ENCODE results near the gene KRTAP6-1.
A peak's percentile ranks its signal among the peaks of the same experiment; 100 is the strongest.

The KRTAP6-1 gene, protein sequence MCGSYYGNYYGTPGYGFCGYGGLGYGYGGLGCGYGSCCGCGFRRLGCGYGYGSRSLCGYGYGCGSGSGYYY

DNA sequence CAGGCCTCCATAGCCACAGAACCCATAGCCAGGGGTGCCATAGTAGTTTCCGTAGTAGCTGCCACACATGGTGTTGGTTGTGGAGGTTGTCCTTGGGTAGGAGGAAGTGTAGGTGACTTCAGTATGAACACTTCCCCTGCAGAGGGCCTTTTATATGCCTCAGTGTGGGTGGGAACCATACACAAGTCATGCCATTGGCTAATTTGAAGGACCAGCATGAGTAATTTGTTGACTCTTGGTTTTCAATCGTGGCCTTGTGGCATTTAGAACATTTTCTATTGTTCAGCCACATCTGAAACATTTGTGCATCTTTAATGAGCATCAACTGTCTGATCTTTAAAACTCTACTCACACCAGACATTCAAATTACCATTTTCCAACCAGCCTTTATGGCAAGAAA, at the start of gene KRTAP6-1:
KRTAP6-1 (minus strand) TSS at position 95 of the 400 bp plus-strand sequence; CDS start at position 69, 26 bp downstream.
- Mint-ChIP-seq H3K9me3 (peaks cover 5 to 7% of the 10 kb centered on the region in 2 donors), H3K4me1 (no peaks in the 10 kb centered on the region), H3K4me3 (no peak within 1 kb of the TSS), H3K27ac (no peak within 1 kb of the TSS), H3K27me3 (no peaks in the 10 kb centered on the region)
- peak; percentile 43 for ATAC-seq
- no peak for DNase-seq

DNA sequence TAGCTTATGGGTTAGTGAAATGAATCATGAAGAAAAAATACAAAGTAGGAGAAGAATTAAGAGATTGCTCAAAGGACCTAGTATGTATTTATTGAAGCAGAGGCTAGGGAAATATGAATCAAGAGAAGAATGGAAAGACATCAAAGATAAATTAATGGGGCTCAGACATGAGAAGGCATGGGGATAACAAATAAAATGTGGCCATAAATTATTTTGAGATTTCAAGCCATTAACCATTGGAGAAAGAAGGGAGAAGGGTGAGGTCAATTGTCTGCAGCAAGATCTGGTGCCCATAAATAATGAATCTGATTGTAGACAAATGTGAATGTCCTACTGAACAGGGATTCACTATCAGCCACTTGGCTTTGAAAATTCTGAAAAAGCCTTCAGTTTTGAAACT, 39.2 kb upstream of the KRTAP6-1 start:
- DNase-seq, result no peak
- H3K4me1 Mint-ChIP-seq, result no peaks in the 10 kb centered on the region
- no peaks in the 10 kb centered on the region for H3K27me3 Mint-ChIP-seq

DNA sequence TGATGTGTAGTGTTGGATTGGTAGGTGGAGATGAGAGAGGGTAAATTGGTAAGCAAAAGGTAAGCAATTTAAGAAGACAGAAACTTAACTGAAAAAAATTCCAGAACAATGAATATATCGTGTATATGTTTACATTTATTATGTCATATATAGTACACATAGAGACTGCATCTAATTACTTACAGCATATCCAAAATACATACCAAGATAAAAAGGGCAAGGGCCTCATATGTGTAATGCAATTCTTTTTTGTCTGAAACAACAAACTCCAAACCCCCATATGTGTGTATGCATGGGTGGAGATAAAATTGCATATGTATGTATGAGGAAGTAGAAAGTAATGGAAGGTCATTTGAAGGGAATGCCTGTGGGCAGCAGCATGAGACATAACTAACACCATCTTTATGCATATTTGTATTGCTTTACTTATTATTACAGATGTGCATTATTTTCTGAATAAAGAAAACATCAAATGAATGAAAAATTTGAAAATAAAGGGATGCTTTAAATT, 33.2 kb upstream of the KRTAP6-1 start:
- Mint-ChIP-seq H3K27me3 (no peaks in the 10 kb centered on the region), H3K4me1 (no peaks in the 10 kb centered on the region), H3K9me3 (peaks cover 8 to 11% of the 10 kb centered on the region in 2 donors), H3K27ac (no peak overlapping the region), H3K4me3 (no peak overlapping the region)
- ATAC-seq (no peak), DNase-seq (no peak)

More for the DNA sequence above, 39.2 kb upstream of the KRTAP6-1 start:
- no peak for ATAC-seq
- no peak overlapping the region for H3K4me3 Mint-ChIP-seq
- H3K27ac Mint-ChIP-seq, result no peak overlapping the region
- peaks cover 0 to 5% of the 10 kb centered on the region in 2 donors for H3K9me3 Mint-ChIP-seq

DNA sequence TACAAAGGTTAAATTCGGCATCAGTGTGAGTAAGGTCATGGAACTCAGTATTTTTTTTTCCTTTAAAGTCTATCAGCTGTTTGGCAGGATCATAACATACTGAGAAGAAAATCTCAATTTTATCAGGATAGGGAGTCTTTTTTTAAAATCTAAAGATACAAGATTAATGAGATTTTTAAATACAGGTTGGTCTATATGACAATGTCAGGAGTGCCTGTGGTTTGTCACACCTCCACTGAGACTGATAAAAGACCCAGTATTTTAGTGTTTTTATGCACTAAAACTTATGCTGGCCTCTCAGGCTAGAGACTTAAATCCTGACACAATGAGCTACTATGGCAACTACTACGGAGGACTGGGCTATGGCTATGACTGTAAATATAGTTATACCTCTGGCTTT, 28.8 kb upstream of the KRTAP6-1 start, which contains the start of gene KRTAP20-3:
KRTAP20-3 (plus strand) TSS at position 301 of the 400 bp plus-strand sequence.
- H3K4me3 Mint-ChIP-seq, result no peak within 1 kb of the TSS
- DNase-seq (no peak), ATAC-seq (no peak)
- H3K27ac Mint-ChIP-seq, result no peak within 1 kb of the TSS
- peaks cover 8 to 11% of the 10 kb centered on the region in 2 donors for H3K9me3 Mint-ChIP-seq
- no peaks in the 10 kb centered on the region for H3K4me1 Mint-ChIP-seq
- no peaks in the 10 kb centered on the region for H3K27me3 Mint-ChIP-seq

DNA sequence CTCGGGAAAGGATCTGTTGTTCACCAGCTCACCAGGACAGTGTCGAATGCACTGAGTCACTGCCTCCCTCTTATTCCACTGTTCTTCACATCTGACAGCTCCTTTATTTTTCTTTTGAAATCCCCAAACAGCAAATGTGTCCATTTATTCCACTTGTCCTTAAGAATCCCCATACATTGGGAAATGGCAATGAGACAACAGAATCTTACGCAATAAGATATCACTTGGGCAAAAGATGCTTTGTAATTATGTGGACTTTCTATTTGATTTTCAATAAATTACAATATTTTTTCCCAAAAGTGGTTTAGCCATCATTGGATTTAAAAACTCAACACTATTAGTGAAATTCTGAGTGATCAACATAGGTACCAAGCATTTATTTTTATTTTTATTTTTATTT, 25.0 kb upstream of the KRTAP6-1 start:
- Mint-ChIP-seq H3K27ac (no peak overlapping the region), H3K4me3 (no peak overlapping the region), H3K9me3 (peaks cover 0 to 4% of the 10 kb centered on the region in 2 donors), H3K27me3 (no peaks in the 10 kb centered on the region), H3K4me1 (no peaks in the 10 kb centered on the region)
- DNase-seq (no peak), ATAC-seq (no peak)

DNA sequence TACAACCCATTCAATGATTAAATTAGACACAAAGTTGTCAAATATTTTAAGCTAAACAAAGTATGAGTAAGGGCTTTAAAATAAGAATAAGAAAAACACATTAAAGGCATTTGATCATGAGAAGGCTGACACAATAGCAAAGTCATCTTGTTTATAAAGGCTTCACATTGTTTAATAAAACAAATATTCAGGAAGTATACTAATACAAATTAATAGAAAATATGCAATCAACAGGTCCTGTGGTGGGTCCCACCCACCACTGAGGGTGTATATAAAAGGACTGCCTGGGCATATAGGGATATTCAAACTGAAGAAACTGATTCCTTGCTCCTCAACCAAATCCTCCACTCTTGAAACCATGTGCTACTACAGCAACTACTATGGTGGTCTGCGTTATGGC, 21.2 kb upstream of the KRTAP6-1 start, which contains the start of gene KRTAP20-2:
KRTAP20-2 (plus strand) TSS at position 301 of the 400 bp plus-strand sequence; CDS start at position 359, 58 bp downstream.
- no peak for DNase-seq
- ATAC-seq, result no peak
- Mint-ChIP-seq H3K27me3 (no peaks in the 10 kb centered on the region), H3K4me1 (no peaks in the 10 kb centered on the region), H3K9me3 (no peaks in the 10 kb centered on the region), H3K4me3 (no peak within 1 kb of the TSS), H3K27ac (no peak within 1 kb of the TSS)

DNA sequence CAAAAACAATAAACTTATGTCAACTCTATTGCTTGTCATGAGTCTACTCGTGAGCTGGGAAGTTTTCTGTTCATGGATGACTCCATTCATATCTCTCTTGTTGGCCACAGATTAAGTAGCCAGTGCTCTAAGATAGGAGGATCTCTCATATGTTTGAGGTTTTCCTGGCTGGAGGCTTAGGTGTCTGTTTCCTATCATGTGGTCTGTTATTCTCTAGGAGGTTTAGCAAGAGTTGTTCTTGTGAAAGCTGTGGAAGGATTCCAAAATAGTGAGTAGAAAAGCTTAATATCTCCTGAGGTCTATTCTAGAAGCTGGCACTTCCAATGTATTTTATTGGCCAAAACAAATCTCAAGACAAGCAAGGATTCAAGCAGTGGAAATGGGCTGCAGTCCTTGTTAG, 15.5 kb upstream of the KRTAP6-1 start:
- H3K4me1 Mint-ChIP-seq, result no peaks in the 10 kb centered on the region
- H3K27me3 Mint-ChIP-seq, result no peaks in the 10 kb centered on the region
- H3K4me3 Mint-ChIP-seq, result no peak overlapping the region

DNA sequence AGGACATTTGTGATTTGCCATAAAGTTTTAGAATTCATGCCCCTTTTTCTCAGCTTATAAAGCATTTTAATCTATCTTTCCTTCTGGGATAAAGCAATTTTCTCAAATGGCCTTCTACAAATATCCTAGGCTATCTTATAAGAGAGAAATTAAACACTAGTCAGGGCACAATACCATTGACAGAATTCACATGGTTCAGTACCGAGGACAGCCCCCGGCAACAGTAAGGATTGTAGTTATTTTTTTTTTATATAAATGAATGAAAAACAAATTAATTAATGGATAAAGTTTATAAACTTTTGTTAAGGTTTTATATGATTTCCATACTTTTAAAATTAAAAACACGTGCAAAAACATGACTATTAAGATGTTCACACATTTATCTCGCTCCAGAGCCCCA, 14.4 kb upstream of the KRTAP6-1 start:
- no peak overlapping the region for H3K27ac Mint-ChIP-seq
- H3K27me3 Mint-ChIP-seq, result no peaks in the 10 kb centered on the region
- no peak overlapping the region for H3K4me3 Mint-ChIP-seq
- ATAC-seq (no peak), DNase-seq (no peak)
- H3K4me1 Mint-ChIP-seq, result no peaks in the 10 kb centered on the region
- H3K9me3 Mint-ChIP-seq, result no peaks in the 10 kb centered on the region

More for the DNA sequence above, 15.5 kb upstream of the KRTAP6-1 start:
- no peak for ATAC-seq
- Mint-ChIP-seq H3K27ac (no peak overlapping the region), H3K9me3 (no peaks in the 10 kb centered on the region)
- DNase-seq, result no peak

DNA sequence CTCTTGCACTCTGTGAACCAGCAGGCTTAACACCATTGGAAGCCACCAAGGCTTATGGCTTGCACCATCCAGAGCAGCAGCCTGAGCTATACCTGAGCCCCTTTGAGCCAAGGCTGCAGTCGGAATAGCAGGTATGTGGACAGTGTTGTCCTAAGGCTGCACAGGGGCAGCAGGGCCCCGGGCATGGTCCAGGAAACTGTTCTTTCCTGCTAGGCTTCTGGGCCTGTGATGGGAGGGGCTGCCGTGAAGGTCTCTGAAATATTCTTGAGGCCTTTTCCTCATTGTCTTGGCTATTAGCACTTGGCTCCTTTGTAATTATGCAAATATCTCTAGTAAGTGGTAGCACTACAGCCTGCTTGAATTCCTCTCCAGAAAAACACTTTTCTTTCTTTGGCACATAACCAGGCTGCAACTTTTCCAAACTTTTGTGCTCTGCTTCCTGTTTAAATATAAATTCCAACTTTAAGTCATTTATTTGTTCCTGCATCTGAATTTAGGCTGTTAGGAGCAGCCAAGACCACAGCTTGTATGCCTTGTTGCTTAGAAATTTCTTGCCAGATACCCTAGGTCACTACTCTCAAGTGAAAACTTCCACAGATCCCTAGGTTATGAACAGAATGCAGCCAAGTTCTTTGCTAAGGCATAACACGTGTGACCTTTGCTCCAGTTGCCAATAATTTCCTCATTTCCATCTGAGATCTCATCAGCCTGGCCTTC, 11.9 kb upstream of the KRTAP6-1 start:
- Mint-ChIP-seq H3K27me3 (no peaks in the 10 kb centered on the region), H3K9me3 (no peaks in the 10 kb centered on the region), H3K27ac (no peak overlapping the region), H3K4me1 (no peaks in the 10 kb centered on the region), H3K4me3 (no peak overlapping the region)
- ATAC-seq (no peak), DNase-seq (no peak)

DNA sequence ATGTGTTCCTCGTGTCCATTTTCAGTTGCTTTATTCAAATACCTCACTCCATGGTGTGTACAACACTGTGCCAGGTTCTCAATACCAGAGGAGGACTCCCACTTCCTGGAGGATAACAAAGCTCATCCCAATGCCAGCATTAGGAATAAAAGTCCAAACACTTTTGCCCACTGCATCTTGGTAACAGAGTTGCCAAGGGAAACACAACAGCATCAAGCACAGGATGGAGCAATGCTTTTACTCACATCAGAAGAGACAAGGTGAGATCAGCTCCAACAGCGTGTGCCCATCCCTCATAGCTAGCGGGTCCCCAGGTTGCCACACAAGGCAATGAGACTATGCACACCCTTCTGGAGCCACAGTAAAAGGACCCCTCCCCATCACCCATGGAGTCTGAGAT, 9.6 kb upstream of the KRTAP6-1 start:
- no peak overlapping the region for H3K4me3 Mint-ChIP-seq
- no peaks in the 10 kb centered on the region for H3K27me3 Mint-ChIP-seq
- no peak for ATAC-seq
- H3K27ac Mint-ChIP-seq, result no peak overlapping the region
- no peaks in the 10 kb centered on the region for H3K4me1 Mint-ChIP-seq
- DNase-seq, result no peak
- H3K9me3 Mint-ChIP-seq, result no peaks in the 10 kb centered on the region

DNA sequence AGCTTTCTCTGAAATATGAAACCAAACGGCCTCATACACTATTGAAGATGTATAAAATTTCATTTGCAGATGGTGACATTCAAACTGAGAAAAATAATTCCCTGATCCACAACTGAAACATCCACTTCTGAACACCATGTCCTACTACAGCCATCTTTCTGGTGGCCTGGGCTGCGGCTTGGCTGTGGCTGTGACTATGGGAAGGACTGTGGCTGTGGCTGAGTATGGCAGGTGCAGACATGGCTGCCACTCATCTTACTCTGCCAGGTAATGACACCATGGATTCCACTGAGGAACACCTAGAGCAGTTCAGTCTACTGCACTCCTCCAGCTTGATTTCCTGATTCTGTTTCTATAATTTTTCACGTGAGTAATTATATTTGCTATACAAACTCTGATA, 6.8 kb upstream of the KRTAP6-1 start, which contains the start of gene KRTAP20-4:
KRTAP20-4 (plus strand) TSS at position 106 of the 400 bp plus-strand sequence.
- Mint-ChIP-seq H3K27ac (no peak within 1 kb of the TSS), H3K4me1 (no peaks in the 10 kb centered on the region), H3K9me3 (no peaks in the 10 kb centered on the region), H3K27me3 (no peaks in the 10 kb centered on the region), H3K4me3 (no peak within 1 kb of the TSS)
- DNase-seq (no peak), ATAC-seq (no peak)

DNA sequence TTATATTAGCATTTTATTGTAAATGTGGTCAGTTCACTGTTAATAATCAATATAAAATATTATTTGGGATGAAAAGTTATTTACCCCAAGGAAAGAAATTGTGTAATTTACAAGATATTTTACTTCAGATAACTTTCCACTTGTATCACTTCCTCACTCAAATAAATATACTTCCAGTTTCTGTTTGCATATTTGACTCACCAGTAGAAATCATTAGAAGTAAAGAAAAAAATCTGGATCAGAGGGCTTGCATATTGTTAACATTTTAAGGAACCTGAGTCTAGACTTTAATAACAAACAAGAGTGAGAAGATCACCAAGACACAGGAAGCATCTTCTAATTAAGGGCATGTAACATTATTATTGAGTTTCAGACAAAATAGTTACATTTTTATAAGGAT, 6.3 kb upstream of the KRTAP6-1 start:
- DNase-seq (no peak), ATAC-seq (no peak)
- no peak overlapping the region for H3K27ac Mint-ChIP-seq
- H3K4me3 Mint-ChIP-seq, result no peak overlapping the region
- no peaks in the 10 kb centered on the region for H3K27me3 Mint-ChIP-seq
- H3K9me3 Mint-ChIP-seq, result no peaks in the 10 kb centered on the region
- H3K4me1 Mint-ChIP-seq, result no peaks in the 10 kb centered on the region

DNA sequence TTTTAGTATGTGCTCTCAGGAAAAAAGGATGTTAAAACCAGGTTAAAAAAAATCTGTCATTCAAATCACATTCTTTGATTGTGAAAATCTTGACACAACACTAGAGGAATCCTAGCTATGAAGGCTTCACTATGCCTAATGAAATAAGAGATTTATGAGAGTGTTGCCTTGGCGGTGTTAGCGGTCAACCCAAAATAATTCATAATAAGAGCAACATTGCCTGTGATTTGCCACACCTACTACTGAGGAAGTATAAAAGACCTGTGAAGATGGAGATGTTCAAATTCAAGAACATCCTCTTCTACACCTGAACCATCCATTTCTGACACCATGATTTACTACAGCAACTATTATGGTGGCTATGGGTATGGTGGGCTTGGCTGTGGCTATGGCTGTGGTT, 2.4 kb upstream of the KRTAP6-1 start, which contains the start of gene KRTAP20-1:
KRTAP20-1 (plus strand) TSS at position 301 of the 400 bp plus-strand sequence; CDS start at position 331, 30 bp downstream.
- ATAC-seq (no peak), DNase-seq (no peak)
- Mint-ChIP-seq H3K4me3 (no peak within 1 kb of the TSS), H3K9me3 (peaks cover 2% of the 10 kb centered on the region in 2 donors), H3K27me3 (no peaks in the 10 kb centered on the region), H3K4me1 (no peaks in the 10 kb centered on the region), H3K27ac (no peak within 1 kb of the TSS)

DNA sequence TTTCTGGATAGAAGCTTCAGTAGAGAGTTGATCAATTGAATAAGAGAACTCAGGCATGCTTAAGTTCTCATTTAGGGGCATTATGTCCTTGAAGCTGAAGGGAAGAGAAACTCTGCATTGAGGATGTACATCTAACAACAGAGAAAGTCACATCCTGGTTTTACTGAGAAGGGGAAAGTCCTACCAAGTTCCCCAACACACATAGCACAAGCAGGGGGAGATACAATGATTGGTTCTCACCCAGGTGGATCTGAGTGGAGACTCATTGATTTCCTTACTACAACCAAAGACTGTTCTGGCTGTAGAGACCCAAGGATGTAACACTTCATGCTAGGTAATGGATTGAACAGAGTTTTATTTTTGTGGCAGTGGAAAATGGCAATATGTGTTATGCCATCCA, 1.5 kb upstream of the KRTAP6-1 start:
- peaks cover 5 to 7% of the 10 kb centered on the region in 2 donors for H3K9me3 Mint-ChIP-seq
- ATAC-seq (no peak), DNase-seq (no peak)
- no peaks in the 10 kb centered on the region for H3K4me1 Mint-ChIP-seq
- no peak overlapping the region for H3K27ac Mint-ChIP-seq
- H3K4me3 Mint-ChIP-seq, result no peak overlapping the region
- H3K27me3 Mint-ChIP-seq, result no peaks in the 10 kb centered on the region

DNA sequence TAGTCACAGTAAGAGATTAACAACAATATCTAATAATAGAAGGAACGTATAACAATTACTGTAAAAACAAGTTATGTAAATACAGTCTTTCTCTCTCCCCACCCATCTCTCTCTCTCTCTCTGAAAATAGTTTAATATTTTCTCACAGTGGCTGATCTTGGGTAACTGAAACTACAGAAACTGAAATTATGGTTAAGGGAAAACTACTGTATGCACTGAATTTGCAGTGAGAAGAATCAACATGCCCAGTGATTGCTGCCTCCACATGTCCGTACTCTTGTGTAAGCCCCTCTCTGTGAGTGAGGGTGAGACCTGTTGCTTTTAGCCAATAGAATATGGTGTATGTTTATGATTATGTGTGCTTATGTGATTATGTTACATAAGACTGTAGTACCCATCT, 1.6 kb downstream of the KRTAP6-1 start:
- Mint-ChIP-seq H3K27ac (no peak overlapping the region), H3K4me3 (no peak overlapping the region), H3K9me3 (peaks cover 5 to 7% of the 10 kb centered on the region in 2 donors), H3K27me3 (no peaks in the 10 kb centered on the region), H3K4me1 (no peaks in the 10 kb centered on the region)
- no peak for DNase-seq
- no peak for ATAC-seq

DNA sequence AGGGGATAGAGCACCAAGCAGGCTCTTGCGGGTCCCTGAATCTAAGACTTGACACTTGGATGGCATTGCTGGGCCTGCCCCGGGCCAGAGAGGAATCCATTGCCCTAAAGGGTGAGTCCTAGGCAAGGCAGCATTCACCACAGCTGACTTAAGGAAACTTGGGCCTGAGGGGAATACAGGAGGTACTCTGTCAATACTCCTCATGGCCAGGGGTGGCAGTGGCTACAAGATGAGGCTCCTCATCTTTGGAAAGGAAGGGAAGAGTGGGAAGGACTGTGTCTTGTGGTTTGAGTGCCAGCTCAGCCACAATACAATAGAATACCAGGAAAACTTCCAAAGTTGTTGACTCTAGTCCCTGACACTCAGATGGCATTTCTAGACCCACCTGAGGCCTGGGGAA, 7.8 kb downstream of the KRTAP6-1 start:
- no peak for DNase-seq
- no peak overlapping the region for H3K27ac Mint-ChIP-seq
- ATAC-seq, result no peak
- no peak overlapping the region for H3K4me3 Mint-ChIP-seq
- H3K27me3 Mint-ChIP-seq, result no peaks in the 10 kb centered on the region
- no peaks in the 10 kb centered on the region for H3K4me1 Mint-ChIP-seq
- peaks cover 8 to 21% of the 10 kb centered on the region in 2 donors for H3K9me3 Mint-ChIP-seq

All from stimulated activated naive CD8-positive, alpha-beta T cell treated with anti-CD3 and anti-CD28 coated beads, Interleukin-15, amount 100 ng/mL, for 72 hours (primary cell).